Stimulated activated CD4-positive, alpha-beta T cell treated with anti-CD3 and anti-CD28 coated beads, Interleukin-1b, Interleukin-23, amount 100 ng/mL, for 48 hours (primary cell): ENCODE measurements around the gene KAT2B.

ENCODE experiments used
- DNase-seq: peaks from one replicate; pipeline ENCODE4 v3.0.0-alpha.2; 2020

Gene KAT2B

DNA sequence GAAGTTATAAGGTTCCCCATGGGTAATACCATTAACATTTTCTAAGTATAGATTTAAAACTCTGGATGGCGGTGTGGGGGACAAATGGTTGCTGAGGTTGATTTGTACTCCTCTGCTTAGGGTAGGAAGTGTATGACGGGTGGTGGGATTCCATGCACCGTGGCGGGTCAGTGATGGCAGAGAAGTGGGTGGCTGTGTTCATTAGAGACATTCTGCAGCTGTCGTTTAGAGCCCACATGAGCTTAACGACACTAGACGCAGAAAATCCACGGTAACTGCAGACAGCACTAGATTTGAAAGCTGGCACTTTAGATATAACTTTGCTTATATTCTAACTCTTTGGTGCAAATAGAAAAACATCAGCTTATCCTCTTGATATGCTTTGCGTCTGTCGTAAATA, 108.2 kb downstream of the KAT2B start:
- DNase-seq = no peak

DNA sequence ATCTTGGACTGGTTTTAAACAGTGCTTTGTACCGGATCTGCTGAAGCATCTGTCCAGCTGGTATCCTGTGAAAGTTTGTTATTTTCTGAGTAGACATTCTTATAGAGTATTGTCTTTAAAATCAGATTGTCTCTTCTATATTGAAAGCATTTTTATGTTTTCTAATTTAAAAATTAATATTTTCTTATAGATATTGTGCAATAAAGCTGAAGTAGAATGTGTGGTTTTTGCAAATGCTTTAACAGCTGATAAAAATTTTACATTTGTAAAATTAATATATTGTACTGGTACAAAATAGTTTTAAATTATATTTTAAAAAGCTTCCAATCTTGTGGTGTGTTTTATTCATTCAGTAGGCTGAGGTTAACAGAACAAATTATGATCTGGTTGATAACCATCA, 113.8 kb downstream of the KAT2B start:
- no peak for DNase-seq

DNA sequence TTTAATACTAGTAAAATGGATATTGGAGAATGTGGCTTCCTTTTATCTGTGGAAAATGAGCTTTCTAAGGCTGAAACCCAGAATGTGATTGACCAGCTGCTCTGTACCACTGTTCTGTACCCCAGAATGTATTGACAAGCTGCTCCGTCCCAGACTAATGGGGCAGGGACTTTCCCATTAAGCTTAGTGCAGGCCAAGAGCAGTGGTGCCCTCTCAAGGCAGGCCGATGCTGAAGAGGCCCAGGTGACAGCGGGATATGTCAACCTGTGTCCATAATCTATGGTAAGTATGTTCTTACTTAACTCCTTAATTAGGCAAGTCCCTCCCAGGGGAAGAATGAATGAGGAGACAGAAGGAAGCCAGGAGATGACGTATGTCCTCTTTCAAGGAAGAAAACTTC, 114.7 kb downstream of the KAT2B start:
- no peak for DNase-seq

DNA sequence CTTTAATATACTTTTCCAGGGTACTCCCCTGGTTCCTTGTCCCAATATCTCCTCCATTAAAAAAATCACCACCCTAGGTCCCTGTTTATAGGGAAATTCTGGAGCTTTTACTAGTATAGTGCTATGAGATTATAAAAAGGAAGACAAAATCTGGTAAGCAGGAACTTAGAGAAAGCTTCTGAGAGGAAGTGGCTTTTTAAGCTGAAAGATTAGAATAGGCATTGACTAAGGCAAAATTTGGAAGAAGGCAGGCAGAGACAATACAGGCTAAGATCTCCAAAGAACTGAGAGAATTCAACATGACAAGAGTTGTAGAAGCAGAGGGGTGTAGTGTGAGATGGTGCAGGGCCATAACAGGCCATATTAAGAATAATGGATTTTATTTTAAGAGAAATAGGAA, 120.0 kb downstream of the KAT2B start:
- DNase-seq = no peak

DNA sequence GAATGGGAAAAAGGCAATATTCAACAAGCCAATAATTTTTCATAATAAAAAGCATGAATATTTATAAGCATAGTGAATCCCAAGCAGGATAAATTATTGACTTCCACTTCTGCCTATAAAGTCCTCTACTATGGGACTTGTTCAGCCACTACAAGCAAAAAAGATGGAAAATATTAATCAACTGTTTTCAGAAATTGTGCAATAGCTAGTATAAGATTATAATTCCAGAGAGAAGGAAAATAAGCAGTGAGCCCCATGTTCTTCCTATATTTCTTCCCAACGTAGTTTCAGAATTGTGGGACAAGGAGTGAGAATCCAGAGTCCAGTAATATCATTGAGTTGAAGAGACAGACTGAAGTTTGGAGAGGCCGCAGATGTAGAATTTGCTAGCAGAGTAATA, 121.5 kb downstream of the KAT2B start:
- no peak for DNase-seq

DNA sequence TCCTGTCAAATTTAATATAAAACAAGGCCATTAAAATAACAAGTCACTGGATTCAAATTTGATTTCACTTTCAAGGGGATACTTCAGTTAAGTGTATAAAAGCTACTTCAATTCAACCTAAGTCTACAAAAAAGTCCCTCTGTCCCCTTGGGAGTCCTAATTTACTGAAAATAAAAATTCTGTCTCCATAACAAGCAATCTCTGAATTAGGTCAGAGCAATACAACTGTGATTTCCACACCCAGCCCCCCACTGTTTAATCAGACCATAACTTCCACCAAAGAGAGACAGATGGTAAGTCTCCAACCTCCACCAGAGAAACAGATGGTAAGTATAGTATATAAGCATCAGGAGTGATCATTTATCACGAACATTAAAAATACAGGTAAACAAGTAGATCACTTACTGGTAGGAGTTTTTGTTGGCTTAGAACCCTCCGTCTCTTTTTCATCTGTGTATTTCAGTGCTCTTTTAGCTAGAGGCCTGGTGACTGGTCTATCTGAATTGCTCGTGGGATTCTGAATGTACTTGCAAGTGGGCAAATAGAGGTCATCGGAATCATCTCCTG, 133.7 kb downstream of the KAT2B start:
- DNase-seq = no peak

DNA sequence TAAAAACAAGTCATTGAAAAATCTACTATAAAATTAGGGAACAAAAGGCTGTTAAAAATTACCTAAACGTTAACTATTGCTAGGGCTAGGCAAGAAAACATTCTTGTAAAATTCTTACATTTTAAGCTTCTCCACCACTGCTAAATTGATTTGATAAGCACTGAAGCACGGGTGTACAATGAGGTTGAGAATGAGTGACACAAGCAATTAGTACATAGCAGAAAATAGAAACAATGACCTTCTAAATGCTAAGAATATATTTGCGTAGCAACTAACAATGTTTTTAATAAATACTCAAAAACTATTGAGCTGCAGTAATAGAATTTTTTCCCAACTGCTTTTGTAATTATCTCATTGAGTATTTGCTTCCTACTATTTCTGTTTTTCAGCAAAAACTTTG, 141.0 kb downstream of the KAT2B start:
- no peak for DNase-seq

DNA sequence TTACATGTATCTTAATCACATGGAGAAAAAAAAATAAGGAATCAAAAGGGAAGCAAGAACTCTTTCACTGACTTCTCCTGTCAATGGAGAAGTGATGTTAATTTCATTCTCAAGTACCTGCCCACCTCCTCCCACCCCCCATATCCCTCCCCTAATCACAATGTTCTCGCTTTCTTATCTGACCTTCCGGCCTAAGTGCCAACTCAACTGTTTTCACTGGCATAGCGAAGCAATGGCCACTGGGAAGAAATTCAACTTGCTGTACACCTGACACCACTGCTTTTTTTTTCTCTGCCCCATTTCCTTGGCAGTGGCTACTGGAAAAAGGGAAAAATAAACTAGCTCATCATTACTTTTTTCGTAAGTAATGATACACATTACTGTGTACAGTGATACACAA, 142.0 kb downstream of the KAT2B start:
- no peak for DNase-seq

DNA sequence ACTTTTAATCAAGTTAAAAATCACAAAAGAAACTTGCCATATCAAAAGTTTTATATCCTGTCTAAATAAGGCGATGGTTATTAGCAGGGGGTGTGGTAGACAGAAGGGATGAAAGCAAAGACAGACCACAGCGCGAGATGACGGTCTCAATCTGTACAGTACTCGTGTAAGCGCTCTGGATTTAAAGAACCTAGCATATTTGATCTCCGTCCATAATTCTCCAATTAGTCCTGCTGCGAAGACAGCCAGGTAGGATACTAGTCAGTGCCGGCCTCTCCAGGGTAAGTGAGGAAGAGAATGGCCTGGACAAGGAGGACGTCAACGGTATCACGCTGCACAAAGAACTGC, 145.1 kb downstream of the KAT2B start:
- DNase-seq = no peak

DNA sequence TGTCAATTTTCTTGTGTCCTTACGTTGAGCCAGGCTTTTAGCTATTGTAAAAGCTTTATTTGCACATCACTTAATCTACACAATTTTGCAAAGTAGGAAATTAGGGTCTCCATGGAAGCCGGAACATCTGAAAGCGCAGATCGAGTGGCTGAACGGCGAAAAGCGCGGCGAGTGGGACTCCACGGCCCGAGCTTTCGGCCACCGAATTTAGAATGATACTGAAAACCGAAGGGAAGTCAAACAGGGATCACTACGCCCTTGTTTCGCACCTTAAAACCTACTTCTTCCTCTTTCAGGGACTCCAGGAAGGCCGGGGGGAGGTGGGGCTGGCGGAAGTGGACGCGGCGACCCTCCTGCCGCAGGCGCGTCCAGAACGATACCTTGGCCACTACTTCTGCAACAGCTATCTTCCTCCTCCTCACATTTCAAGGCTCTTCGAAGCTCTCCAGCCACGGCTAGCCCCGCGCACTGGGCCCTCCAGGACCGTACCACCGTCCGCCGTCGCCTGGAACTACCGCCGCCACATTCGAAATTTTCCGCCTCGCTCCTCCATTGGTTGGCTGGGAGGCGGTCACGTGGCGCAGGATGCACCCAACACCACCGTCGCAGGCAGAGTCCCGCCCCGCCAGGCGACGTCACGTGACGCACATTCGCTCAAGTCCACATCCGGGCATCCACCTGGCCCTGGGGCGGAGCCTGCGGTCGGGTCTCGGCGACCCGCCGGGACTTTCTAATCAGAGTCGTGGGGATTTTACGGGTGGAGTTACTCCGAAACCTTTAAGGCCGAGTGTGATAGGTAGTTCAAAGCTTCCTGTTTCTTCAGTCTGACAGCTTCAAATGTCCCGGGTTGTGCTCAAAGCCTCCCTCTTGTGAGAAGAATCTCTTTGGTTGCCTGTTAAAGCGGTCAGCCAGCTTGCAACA, 145.7 kb downstream of the KAT2B start, which contains the start of gene SGO1:
TSS of gene SGO1 (minus strand) at position 528 of the 921 bp plus-strand sequence. CDS start 2,179 bp downstream, outside the sequence.
- peak; percentile 99 for DNase-seq

DNA sequence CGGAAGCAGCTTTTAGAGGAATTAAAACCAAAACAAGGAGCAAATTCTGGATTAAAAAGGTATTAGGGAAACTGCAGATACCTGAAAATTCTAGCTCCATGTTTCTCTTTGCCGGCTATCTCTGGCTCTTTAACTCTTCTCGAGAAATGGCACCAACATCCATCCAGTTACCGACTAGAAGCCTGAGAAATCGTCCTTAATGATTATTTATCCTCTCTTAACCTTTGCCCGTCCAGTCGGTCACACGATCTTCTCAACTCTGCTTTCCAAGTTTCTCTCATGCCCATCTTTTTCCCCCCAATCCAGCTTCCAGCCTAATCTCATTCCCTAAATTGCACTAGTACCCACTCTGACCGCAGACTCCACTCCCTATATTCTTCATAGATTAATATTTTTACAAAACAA, 146.4 kb downstream of the KAT2B start:
- DNase-seq = no peak

DNA sequence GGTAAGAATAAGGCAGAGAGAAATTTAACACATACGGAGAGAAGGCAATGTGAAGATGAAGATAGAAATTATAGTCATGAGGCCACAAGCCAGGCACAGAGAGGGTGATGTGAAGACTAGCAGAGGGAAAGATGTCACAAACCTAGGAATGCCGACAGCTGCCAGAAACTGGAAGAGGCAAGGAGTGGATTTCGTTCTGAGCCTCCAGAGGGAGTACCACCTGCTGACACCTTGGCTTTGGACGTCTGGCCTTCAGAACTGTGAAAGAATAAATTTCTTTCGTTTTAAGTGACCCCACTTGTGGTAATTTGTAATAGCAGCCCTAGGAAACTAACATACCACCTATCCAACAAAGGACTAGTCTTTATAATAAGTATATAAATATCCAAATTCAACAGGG, 150.7 kb downstream of the KAT2B start:
- DNase-seq = no peak

DNA sequence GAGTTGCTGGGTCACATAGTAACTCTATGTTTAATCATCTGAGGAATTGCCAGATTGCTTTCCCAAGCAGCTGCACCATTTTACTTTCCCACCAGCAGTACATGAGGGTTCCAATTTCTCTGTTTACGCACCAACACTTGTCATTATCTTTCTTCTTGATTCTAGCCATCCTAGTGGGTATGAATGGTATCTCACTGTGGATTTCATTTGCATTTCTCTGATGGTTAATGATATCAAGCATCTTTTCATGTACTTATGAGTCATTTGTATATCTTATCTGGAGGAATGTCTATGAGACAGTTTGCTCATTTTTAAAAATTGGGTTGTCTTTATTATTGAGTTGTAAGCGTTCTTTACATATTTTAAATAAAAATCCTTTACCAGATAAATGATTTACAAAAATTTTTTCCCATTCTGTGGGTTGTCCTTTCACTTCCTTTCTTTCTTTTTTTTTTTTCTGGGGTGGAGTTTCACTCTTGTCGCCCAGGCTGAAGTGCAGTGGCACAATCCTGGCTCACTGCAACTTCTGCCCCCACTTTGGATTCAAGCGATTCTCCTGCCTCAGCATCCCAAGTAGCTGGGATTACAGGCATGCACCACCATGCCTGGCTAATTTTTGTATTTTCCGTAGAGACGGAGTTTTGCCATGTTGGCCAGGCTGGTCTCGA, 154.7 kb downstream of the KAT2B start:
- DNase-seq = no peak

DNA sequence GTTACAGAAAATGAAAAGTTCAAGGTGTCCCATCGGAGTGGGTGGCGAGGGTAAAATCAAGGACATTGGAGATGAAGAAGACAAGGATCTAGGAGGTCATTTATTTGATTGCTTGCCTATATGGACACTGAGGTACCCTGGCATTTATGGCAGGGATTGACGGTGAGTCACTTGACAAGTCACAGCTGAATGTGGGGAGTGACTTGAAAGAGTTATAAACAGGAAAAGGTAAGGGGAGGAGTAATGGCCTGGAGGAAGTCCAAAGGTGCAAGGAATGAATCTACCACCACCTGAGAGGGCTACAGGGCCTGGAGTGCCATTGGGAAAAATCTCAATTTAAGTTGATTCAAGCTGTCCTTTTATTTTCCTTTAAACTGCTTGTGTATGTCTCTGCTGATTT, 157.5 kb downstream of the KAT2B start:
- no peak for DNase-seq

DNA sequence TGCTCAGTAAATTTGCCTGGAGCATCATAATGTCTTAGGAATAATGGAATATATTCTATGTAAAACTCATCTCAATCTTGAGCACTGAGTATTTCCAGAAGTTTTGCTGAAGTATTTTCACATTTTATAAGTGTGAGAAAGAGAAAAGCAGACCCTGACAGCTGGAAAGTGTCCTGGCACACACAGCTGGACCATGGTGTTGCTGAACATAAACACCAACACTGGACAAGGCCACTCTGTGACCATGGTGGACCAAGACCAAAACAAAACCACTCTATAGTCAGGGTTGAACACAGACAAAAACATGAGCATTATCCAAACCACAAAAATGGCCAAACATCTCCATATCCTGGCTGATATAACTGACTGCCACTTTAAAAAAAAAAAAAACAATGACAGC, 160.9 kb downstream of the KAT2B start:
- no peak for DNase-seq
